Activated T-helper 2 cell treated with anti-CD3 and anti-CD28 coated beads, Interferon-gamma antibody, Interleukin-2, Interleukin-4, amounts not matched to agents 10 μg/mL and 5 μg/mL and 100 μg/mL, durations not matched to agents 14 hours and 24 hours and 36 hours (primary cell): ENCODE results near the gene NUDT12. TPM values are rescaled to one million over a fixed set of nuclear protein-coding genes. Genes with fewer than 3 reads are reported as not detected.
A peak's percentile ranks its signal among the peaks of the same experiment; 100 is the strongest.

ENCODE experiments used
- DNase-seq: peaks from one replicate; pipeline ENCODE4 v3.0.0; 2021; ENCODE audit warnings: low spot score
- H3K27ac Mint-ChIP-seq: one replicate; pipeline ENCODE4 v1.8.0; 2021; ENCODE audit warnings: mixed read lengths
- H3K27me3 Mint-ChIP-seq: one replicate; pipeline ENCODE4 v1.8.0; 2021; ENCODE audit warnings: low read depth, mixed read lengths
- H3K36me3 Mint-ChIP-seq: one replicate; pipeline ENCODE4 v1.8.0; 2021; ENCODE audit warnings: low read depth, mixed read lengths
- H3K4me1 Mint-ChIP-seq: one replicate; pipeline ENCODE4 v1.8.0; 2021; ENCODE audit warnings: low read depth, mixed read lengths
- H3K4me3 Mint-ChIP-seq: one replicate; pipeline ENCODE4 v1.8.0; 2021; ENCODE audit warnings: low read depth, mild to moderate bottlenecking, moderate library complexity, mixed read lengths
- H3K9me3 Mint-ChIP-seq: one replicate; pipeline ENCODE4 v1.8.0; 2021; ENCODE audit warnings: mixed read lengths
- intact Hi-C: fragments of 100-400 bp; cut with micrococcal nuclease; formaldehyde crosslinking; loops from one replicate; pipeline ENCODE4 v1.15.1; 2023
- total RNA-seq: library from RNA; stranded (reverse); gene quantifications from 2 replicates; pipeline ENCODE4 v1.2.3, GENCODE V29; 2022

The NUDT12 gene
- total RNA-seq, 1 donor from 2014 or later: 1.6 TPM

- H3K4me3 Mint-ChIP-seq: no peak overlapping the region
- no peaks in the 10 kb centered on the region for H3K36me3 Mint-ChIP-seq
- no peaks in the 10 kb centered on the region for H3K9me3 Mint-ChIP-seq
- H3K27me3 Mint-ChIP-seq: peaks cover 6% of the 10 kb centered on the region
- H3K27ac Mint-ChIP-seq: no peak overlapping the region
- intact Hi-C loops: no loop called here
- DNase-seq: no peak
- no peaks in the 10 kb centered on the region for H3K4me1 Mint-ChIP-seq
Observed at GRCh38 chr5:103572454-103572853, 9.9 kb upstream of the NUDT12 start.

- peaks cover 6% of the 10 kb centered on the region for H3K27me3 Mint-ChIP-seq
- H3K4me3 Mint-ChIP-seq: no peak overlapping the region
- no peak for DNase-seq
- no peaks in the 10 kb centered on the region for H3K4me1 Mint-ChIP-seq
- intact Hi-C loops: no loop called here
- H3K36me3 Mint-ChIP-seq: no peaks in the 10 kb centered on the region
- H3K9me3 Mint-ChIP-seq: no peaks in the 10 kb centered on the region
- H3K27ac Mint-ChIP-seq: no peak overlapping the region
Observed at GRCh38 chr5:103571730-103572129, 9.1 kb upstream of the NUDT12 start.

- intact Hi-C loops: no loop called here
- peaks cover 6% of the 10 kb centered on the region for H3K27me3 Mint-ChIP-seq
Observed at GRCh38 chr5:103569313-103570060, 6.9 kb upstream of the NUDT12 start.

GRCh38 chr5:103565719-103566118 lies 3.1 kb upstream of the NUDT12 start:
- Mint-ChIP-seq H3K27me3 (peaks cover 7% of the 10 kb centered on the region), H3K9me3 (no peaks in the 10 kb centered on the region), H3K36me3 (no peaks in the 10 kb centered on the region), H3K27ac (no peak overlapping the region), H3K4me3 (no peak overlapping the region), H3K4me1 (peaks cover 12% of the 10 kb centered on the region)
- intact Hi-C loops: no loop called here
- DNase-seq: no peak

More at GRCh38 chr5:103569313-103570060, 6.9 kb upstream of the NUDT12 start:
- Mint-ChIP-seq H3K4me3 (no peak overlapping the region), H3K27ac (no peak overlapping the region), H3K36me3 (no peaks in the 10 kb centered on the region), H3K9me3 (no peaks in the 10 kb centered on the region), H3K4me1 (no peaks in the 10 kb centered on the region)
- DNase-seq: no peak

GRCh38 chr5:103561685-103562452 lies 720 bp downstream of the NUDT12 start:
- no peak for DNase-seq
- Mint-ChIP-seq H3K36me3 (no peaks in the 10 kb centered on the region), H3K27ac (no peak overlapping the region), H3K4me3 (peak overlapping the region; percentile 84), H3K4me1 (peaks cover 12% of the 10 kb centered on the region), H3K27me3 (peaks cover 2% of the 10 kb centered on the region), H3K9me3 (no peaks in the 10 kb centered on the region)
- intact Hi-C loops: no loop called here

GRCh38 chr5:103560826-103561225 lies 1.8 kb downstream of the NUDT12 start:
- H3K4me3 Mint-ChIP-seq: no peak overlapping the region
- H3K36me3 Mint-ChIP-seq: no peaks in the 10 kb centered on the region
- DNase-seq: no peak
- peaks cover 12% of the 10 kb centered on the region for H3K4me1 Mint-ChIP-seq
- peaks cover 2% of the 10 kb centered on the region for H3K27me3 Mint-ChIP-seq
- intact Hi-C loops: no loop called here
- H3K27ac Mint-ChIP-seq: no peak overlapping the region
- no peaks in the 10 kb centered on the region for H3K9me3 Mint-ChIP-seq

GRCh38 chr5:103546858-103547257 lies 15.7 kb downstream of the NUDT12 start:
- Mint-ChIP-seq H3K4me3 (no peak overlapping the region), H3K36me3 (no peaks in the 10 kb centered on the region), H3K27me3 (no peaks in the 10 kb centered on the region), H3K9me3 (no peaks in the 10 kb centered on the region), H3K4me1 (no peaks in the 10 kb centered on the region), H3K27ac (no peak overlapping the region)
- DNase-seq: no peak
- intact Hi-C loops: no loop called here

- Mint-ChIP-seq H3K4me1 (peaks cover 2% of the 10 kb centered on the region), H3K27me3 (no peaks in the 10 kb centered on the region), H3K9me3 (no peaks in the 10 kb centered on the region)
Observed at GRCh38 chr5:103542441-103542840, 20.1 kb downstream of the NUDT12 start.

GRCh38 chr5:103541569-103541968 lies 21.0 kb downstream of the NUDT12 start:
- DNase-seq: no peak
- Mint-ChIP-seq H3K4me1 (peaks cover 2% of the 10 kb centered on the region), H3K36me3 (no peaks in the 10 kb centered on the region), H3K27me3 (no peaks in the 10 kb centered on the region), H3K4me3 (no peak overlapping the region), H3K9me3 (no peaks in the 10 kb centered on the region), H3K27ac (no peak overlapping the region)
- intact Hi-C loops: no loop called here

More at GRCh38 chr5:103542441-103542840, 20.1 kb downstream of the NUDT12 start:
- Mint-ChIP-seq H3K4me3 (no peak overlapping the region), H3K36me3 (no peaks in the 10 kb centered on the region), H3K27ac (no peak overlapping the region)
- intact Hi-C loops: no loop called here
- no peak for DNase-seq

- H3K36me3 Mint-ChIP-seq: no peaks in the 10 kb centered on the region
- H3K9me3 Mint-ChIP-seq: no peaks in the 10 kb centered on the region
- intact Hi-C loops: no loop called here
- peaks cover 3% of the 10 kb centered on the region for H3K27me3 Mint-ChIP-seq
- no peak for DNase-seq
- no peak overlapping the region for H3K4me3 Mint-ChIP-seq
- H3K27ac Mint-ChIP-seq: no peak overlapping the region
- H3K4me1 Mint-ChIP-seq: peaks cover 2% of the 10 kb centered on the region
Observed at GRCh38 chr5:103541114-103541513, 21.5 kb downstream of the NUDT12 start.

GRCh38 chr5:103539376-103540330 lies 22.9 kb downstream of the NUDT12 start:
- intact Hi-C loops: no loop called here
- no peak for DNase-seq
- no peak overlapping the region for H3K4me3 Mint-ChIP-seq

GRCh38 chr5:103532086-103532734 lies 30.4 kb downstream of the NUDT12 start:
- H3K27me3 Mint-ChIP-seq: peaks cover 12% of the 10 kb centered on the region

More at GRCh38 chr5:103539376-103540330, 22.9 kb downstream of the NUDT12 start:
- no peaks in the 10 kb centered on the region for H3K9me3 Mint-ChIP-seq
- H3K4me1 Mint-ChIP-seq: peaks cover 2% of the 10 kb centered on the region
- H3K27me3 Mint-ChIP-seq: peaks cover 5% of the 10 kb centered on the region
- H3K36me3 Mint-ChIP-seq: no peaks in the 10 kb centered on the region
- H3K27ac Mint-ChIP-seq: no peak overlapping the region

More at GRCh38 chr5:103532086-103532734, 30.4 kb downstream of the NUDT12 start:
- intact Hi-C loops: no loop called here
- no peaks in the 10 kb centered on the region for H3K9me3 Mint-ChIP-seq
- no peak overlapping the region for H3K27ac Mint-ChIP-seq
- no peak for DNase-seq
- H3K4me1 Mint-ChIP-seq: no peaks in the 10 kb centered on the region
- H3K4me3 Mint-ChIP-seq: no peak overlapping the region
- H3K36me3 Mint-ChIP-seq: no peaks in the 10 kb centered on the region
